HTERT RPE-1 (cell line): ENCODE data around the gene TTC19.

Experiments
- in situ Hi-C: fragments of 300-500 bp; cut with MboI; formaldehyde crosslinking; loops from 4 replicates; pipeline ENCODE4 v1.14.3; 2020; ENCODE audit warnings: low sequenced_read_pairs

TTC19 gene

DNA sequence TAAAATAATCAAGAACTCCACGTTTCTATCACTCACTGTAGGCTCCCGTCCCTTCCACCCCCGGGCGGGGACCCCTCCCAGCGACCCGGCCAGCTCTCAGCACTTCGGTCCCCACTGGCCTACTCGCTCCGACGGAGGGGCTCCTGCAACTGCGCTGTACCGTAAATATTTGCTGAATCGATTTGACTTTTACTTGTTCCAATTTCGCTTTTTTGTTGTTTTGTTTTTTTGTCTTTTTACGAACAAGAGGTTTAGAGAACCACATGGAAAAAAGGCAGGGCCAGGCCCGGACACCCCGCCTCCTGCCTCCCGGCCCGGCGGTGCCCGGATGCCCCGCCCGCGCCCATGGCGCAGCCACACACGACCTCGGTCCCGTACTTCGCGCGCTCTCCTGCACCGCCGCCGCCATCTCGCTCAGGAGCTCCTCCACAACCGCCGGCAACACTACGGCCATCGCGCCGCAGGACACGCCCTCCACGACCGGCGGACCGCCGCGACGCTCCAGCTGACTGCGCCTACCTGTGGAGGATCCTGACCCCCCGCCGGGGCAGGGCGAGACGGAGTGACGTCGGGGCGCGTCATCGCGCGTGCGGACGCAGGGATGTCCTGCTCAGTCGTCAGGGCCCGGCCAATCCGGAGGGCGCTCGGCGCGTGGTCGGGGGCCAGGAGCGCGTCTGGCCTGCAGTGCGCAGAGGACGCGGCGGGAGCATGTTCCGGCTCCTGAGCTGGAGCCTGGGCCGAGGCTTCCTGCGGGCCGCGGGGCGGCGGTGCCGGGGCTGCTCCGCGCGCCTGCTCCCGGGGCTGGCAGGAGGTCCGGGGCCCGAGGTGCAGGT lies at the start of gene TTC19, which contains the start of gene ZSWIM7:
TSS of gene TTC19 (plus strand) at position 684 of the 833 bp plus-strand sequence. CDS start at position 709, 25 bp downstream.
TSS of gene ZSWIM7 (minus strand) at position 564 of the 833 bp plus-strand sequence. CDS start at position 454, 110 bp downstream.
- in situ Hi-C loops: no loop called here

DNA sequence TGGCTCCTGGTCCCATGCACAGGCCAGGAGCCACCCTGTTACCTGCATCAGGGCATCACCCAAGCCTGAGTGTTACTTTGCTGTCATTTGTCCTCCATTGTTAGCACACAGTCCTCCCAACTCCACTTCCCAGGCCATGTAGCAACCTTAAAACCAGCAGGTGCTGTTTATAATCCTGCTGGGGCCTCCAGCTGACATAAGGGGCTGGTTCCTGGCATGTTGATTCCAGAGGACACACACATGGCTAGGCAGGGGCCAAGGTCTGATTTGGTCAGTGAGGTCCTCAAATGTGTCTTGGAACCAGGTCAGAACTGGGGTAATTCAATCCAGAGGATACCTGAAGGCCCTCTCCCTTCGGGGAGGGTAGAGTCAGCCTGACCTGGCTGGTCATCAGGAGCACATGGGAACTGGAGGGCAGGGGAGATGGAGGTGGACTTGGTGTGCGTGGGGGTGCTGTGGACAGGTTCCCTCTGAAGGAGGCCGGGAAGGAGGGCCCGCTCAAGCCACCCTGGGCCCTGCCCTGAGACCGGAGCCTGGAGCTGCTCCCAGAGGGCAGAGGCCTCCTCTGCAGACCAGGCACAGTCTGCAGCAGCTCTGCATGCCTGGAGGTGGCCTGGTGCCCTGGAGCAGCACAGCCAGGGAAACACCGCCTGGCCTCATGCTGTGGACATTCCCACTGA lies 48.1 kb upstream of the TTC19 start:
- in situ Hi-C loops: no loop called here

GRCh38 chr17:15952048-15952532 lies 47.5 kb upstream of the TTC19 start:
- in situ Hi-C loops: no loop called here

- in situ Hi-C loops: no loop called here
These were observed 46.5 kb upstream of the TTC19 start for GRCh38 chr17:15952916-15953790.

DNA sequence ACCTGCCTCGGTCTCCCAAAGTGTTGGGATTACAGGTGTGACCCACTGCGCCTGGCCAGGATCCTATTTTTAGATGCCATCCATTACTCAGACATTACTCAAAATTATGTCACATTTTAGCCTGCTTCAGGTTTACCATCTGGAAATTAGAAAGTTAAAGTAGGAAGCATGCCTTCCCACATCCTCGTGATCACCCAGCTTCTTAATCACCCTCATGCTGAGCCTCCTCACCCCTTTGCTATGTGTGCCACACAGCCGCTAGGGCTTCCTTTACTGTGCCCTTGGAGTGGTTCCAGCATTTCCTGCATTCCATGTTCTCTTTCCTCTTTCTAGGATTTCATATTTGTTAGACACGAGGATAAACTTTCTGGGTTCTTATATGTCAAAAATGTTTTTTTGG lies 45.4 kb upstream of the TTC19 start:
- in situ Hi-C loops: no loop called here

GRCh38 chr17:15955793-15956541 lies 43.7 kb upstream of the TTC19 start:
- in situ Hi-C loops: no loop called here

DNA sequence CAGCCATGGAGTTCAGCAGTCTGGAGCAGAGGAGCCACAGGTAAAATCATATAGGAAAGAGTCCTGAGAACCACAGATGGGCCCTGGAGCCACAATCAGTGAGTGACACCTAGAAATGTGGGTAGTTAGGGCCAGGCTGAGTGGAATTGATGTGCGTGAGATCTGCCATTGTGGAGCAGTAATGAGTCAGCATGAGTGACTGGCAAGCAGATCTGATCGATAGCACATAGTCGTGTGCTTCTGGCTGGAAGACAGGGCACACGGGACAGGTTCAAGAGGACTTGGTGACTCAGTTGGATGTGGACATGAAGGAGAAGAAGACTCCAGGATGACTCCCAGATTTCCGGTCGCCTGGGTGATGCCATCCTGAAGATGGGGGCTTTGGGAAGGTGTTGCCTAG lies 42.4 kb upstream of the TTC19 start:
- in situ Hi-C loops: no loop called here

DNA sequence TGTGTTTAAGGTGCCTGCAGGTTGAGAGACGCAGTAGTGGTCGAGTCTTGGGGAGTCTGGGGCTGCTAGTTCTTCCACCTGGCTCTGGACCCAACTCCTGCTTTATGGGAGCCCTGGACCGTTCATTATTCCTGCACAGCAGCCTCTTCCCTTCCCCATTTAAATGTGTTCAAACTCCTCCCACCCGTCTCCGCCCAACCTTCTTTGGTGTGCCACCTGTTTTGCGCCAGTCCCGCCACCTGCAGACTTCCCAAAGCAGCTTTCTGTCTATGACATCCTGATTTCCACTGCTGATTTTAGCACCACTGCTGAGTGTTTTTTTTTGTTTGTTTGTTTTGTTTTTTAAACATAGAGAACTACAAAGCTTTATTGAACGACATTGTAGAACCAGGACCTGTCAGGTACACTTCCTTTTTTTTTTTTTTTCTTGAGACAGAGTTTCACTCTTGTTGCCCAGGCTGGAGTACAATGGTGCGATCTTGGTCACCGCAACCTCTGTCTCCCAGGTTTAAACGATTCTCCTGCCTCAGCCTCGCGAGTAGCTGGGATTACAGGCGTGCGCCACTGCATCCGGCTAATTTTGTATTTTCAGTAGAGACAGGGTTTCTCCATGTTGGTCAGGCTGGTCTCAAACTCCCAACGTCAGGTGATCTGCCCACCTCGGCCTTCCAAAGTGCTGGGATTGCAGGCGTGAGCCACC lies 41.9 kb upstream of the TTC19 start:
- in situ Hi-C loops: no loop called here

GRCh38 chr17:15958484-15958854 lies 41.2 kb upstream of the TTC19 start:
- in situ Hi-C loops: no loop called here

DNA sequence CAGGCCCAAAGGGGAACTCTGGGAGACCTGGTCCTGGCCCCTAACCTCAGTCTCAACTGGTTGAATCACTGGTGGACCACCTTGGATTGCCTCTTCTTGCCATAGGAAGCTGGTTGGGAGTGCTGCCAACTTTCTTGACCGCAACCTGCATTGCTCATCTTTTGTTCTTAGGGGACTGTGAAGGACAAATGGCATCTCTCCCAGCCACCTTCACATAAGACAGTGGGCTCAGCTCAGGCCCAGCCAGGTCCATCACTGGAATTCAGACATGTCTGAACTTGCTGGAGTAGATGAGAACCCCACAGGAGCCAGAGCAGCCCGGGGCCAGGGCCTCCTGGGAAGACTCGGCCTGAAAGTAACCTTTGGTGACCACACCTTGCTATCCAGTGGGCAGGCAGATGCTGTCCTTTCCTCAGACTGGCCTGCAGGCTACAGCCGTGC lies 35.9 kb upstream of the TTC19 start:
- in situ Hi-C loops: no loop called here

- in situ Hi-C loops: no loop called here
These were observed 34.1 kb upstream of the TTC19 start for GRCh38 chr17:15965528-15965927.

GRCh38 chr17:15966183-15966878 lies 33.3 kb upstream of the TTC19 start:
- in situ Hi-C loops: no loop called here

DNA sequence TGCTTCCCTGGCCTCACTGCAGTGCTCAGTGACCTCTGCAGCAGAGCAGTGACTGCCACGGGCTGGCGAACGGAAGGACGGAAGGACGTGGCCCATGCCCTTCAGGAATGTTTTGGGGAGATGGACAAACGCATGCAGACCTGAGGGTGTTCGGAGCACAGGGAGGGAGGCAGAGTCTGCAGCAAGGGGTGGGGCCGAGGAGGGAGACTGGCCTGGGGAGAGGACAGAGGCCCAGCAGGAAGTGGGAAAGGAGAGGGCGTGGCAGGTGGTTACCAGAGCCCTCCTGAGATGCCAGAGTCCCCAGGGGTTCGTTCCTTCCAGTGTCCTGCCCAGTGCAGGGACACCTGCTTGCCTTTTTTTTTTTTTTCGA lies 32.8 kb upstream of the TTC19 start:
- in situ Hi-C loops: no loop called here

GRCh38 chr17:15967706-15968399 lies 31.8 kb upstream of the TTC19 start:
- in situ Hi-C loops: no loop called here

- in situ Hi-C loops: no loop called here
These were observed 30.2 kb upstream of the TTC19 start for GRCh38 chr17:15969463-15969862.

DNA sequence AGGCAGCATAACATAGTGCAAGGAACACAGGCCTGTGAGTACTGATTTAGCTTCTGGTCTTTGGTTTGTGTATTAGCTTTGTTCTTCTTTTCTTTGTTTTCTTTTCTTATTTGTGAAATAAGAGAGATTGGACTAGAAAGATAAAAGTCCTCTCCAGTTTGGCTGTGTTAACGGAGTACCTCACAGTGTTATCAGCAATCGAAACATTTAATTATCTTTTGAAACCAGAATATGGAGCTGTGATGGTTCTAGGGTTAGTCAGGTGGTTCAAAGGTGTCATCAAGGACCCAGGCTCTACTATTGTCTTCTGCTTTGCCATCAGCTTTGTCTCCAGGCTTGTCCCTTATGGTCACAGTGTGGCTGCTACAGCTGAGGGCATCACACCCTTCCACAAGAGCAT lies 29.1 kb upstream of the TTC19 start:
- in situ Hi-C loops: no loop called here

GRCh38 chr17:15971098-15971678 lies 28.4 kb upstream of the TTC19 start:
- in situ Hi-C loops: no loop called here

DNA sequence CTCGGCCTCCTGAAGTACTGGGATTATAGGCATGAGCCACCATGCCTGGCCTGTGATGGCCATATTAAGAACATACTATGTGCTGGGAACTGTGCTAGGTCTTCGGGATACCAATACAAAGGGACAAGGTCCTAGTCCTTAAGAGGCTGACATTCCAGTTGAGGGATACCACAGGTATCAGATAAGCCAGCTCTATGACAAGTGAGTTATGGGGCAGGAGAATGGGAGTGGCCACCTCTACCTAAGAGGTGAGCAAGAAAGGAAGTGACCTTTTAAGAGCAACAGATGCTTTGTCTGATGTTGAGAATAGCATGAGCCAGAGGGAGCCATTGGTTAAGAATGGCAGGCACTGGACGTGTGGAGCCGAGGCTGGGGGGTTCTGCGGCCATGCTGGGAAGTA lies 27.7 kb upstream of the TTC19 start:
- in situ Hi-C loops: no loop called here
